ENCODE results near the gene PAXX. TPM values are rescaled to one million over a fixed set of nuclear protein-coding genes. Genes with fewer than 3 reads are reported as not detected.
"Not testable (repeated sequence)": the region's sequence is repeated elsewhere in the genome, so short reads cannot be mapped to it uniquely, and the experiment has no call there.

PAXX gene
- total and polyA plus RNA-seq, 2 experiments from 2014 or later, result 102 to 130 TPM

DNA sequence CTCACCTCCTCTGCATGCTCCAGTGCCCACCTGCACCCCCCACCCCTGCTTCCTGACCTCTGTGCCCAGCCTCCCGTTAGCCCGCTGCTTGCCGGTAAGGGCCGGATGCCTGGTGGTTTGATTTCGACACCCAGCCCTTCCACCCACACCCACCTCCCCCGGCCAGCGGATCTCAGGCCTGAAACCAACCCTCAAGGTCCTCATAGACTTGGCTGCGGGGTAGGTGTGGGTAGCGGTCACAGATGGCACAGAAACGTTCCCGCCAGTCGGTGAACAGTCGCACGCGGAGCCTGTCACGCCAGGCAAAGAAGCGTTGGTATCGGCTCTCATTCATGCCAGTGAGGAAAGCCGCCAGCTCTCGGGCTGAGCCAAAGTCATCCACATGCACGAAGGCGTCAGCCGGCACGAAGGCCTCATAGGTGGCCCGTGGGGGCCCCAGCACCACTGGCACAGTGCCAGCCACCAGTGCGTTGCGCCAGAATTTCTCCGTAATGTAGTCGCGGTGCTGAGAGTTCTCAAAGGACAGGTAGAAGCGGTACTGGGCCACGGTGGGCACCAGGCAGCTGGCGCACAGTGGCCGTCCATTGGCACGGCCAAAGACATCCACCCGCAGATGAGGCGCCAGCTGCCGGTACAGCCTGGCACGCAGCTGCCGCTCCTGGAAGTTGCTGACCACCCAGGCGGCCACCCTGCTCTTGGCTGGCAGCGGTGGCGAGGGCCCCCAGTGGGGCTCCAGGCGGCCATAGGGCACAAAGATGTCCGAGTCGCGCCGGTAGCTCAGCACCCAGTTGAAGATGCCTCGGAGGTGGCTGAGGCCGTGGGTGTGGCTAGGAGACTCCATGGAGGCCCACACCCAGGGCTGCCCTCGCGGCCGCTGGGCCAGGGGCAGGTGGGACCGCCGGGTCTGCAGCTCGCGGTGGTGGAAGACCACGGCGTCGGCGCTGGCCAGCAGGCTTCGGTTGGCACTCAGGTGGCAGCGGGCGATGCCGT lies 38.6 kb downstream of the PAXX start:
- DNase-seq (ENCODE audit: low read depth in 1 of 2, low spot score in 1 of 2), result peak in 1 of 2 donors; percentile 28
- TF ChIP-seq CTCF (IDR thresholded peaks at IDR 0.05; ENCODE audit: low read depth, low read length), result no peak
- H3K36me3 ChIP-seq, result no peaks in the 10 kb centered on the region
- H3K4me3 ChIP-seq, result no peak overlapping the region
- no peaks in the 10 kb centered on the region for H3K9me3 ChIP-seq (ENCODE audit: low read depth)
- peaks cover 5% of the 10 kb centered on the region for H3K4me1 ChIP-seq (ENCODE audit: low read depth)
- no peaks in the 10 kb centered on the region for H3K27me3 ChIP-seq
- no peak overlapping the region for H3K27ac ChIP-seq

DNA sequence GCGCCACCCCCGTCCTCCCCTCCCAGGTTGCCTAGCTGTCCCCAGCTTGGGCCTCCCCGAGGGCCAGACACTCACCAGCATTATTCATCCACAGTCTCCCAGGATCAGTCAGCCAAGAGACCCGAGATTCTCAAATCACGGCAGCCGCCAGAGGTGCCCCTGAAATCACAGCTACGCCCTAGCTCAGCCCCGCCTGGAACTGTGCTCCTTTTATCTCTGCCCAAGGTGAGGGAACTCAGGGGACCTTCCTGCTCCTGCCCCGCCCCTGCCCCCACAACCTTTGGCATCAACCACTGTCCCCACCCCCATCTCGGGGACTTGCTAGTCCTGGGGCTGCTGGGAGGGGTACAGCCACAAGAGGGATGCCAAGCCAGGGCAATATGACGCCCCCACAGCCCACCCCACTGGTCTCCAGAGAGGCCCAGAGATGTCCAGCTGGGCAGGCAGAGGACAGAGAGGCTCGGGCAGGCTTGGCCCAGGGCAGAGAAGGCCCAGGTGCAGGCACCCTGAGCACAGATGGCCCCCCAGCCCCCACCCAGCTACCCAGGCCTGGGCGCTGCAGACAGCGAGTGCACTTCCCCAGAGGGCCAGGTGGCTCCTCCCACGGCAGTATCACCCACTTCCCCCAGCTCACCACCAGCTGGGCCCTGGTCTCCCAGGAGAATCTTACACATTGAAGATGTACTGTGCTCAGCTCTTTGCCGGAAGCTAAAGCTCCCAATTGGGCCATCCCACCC lies 39.9 kb downstream of the PAXX start, which contains the start of gene FUT7:
FUT7 (minus strand) TSS at position 185 of the 737 bp plus-strand sequence; CDS start at position 88, 97 bp downstream.
- H3K27me3 ChIP-seq, result no peaks in the 10 kb centered on the region
- no peaks in the 10 kb centered on the region for H3K36me3 ChIP-seq
- no peak for TF ChIP-seq CTCF (IDR thresholded peaks at IDR 0.05; ENCODE audit: low read depth, low read length)
- no peak within 1 kb of the TSS for H3K4me3 ChIP-seq
- no peaks in the 10 kb centered on the region for H3K9me3 ChIP-seq (ENCODE audit: low read depth)
- no peak within 1 kb of the TSS for H3K27ac ChIP-seq
- no peak for DNase-seq (ENCODE audit: low read depth in 1 of 2, low spot score in 1 of 2)
- H3K4me1 ChIP-seq (ENCODE audit: low read depth), result peaks cover 5% of the 10 kb centered on the region

- Histone ChIP-seq H3K36me3 (no peaks in the 10 kb centered on the region), H3K9me3 (ENCODE audit: low read depth) (no peaks in the 10 kb centered on the region), H3K4me3 (no peak overlapping the region), H3K27me3 (no peaks in the 10 kb centered on the region), H3K27ac (no peak overlapping the region), H3K4me1 (ENCODE audit: low read depth) (no peaks in the 10 kb centered on the region)
- TF ChIP-seq CTCF (IDR thresholded peaks at IDR 0.05; ENCODE audit: low read depth, low read length), result no peak
- no peak for DNase-seq (ENCODE audit: low read depth in 1 of 2, low spot score in 1 of 2)
Measured at GRCh38 chr9:137032858-137033257, 40.6 kb downstream of the PAXX start.

DNA sequence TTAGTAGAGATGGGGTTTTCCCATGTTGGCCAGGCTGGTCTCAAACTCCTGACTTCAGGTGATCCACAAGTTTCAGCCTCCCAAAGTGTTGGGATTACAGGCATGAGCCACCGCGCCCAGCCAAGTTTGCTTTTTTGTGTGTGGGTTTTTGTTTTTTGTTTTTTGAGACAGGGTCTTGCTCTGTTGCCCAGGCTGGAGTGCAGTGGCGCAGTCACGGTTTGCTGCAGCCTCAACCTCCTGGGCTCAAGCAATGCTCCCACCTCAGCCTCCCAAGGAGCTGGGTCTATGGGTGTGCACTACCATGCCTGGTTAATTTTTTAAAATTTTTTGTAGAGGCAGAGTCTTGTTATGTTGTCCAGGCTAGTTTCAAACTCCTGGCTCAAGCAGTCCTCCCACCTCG lies 41.3 kb downstream of the PAXX start:
- DNase-seq (ENCODE audit: low read depth in 1 of 2, low spot score in 1 of 2); H3K36me3 ChIP-seq; H3K27me3 ChIP-seq: not testable (repeated sequence)

GRCh38 chr9:137034039-137034708 lies 42.0 kb downstream of the PAXX start:
- Histone ChIP-seq H3K4me1 (ENCODE audit: low read depth) (no peaks in the 10 kb centered on the region), H3K27ac (no peak overlapping the region), H3K36me3 (no peaks in the 10 kb centered on the region), H3K27me3 (no peaks in the 10 kb centered on the region), H3K9me3 (ENCODE audit: low read depth) (no peaks in the 10 kb centered on the region), H3K4me3 (no peak overlapping the region)
- DNase-seq (ENCODE audit: low read depth in 1 of 2, low spot score in 1 of 2), result no peak
- no peak for TF ChIP-seq CTCF (IDR thresholded peaks at IDR 0.05; ENCODE audit: low read depth, low read length)

More for the DNA sequence above, 41.3 kb downstream of the PAXX start:
- not testable (repeated sequence) for H3K4me1 ChIP-seq (ENCODE audit: low read depth); H3K9me3 ChIP-seq (ENCODE audit: low read depth); H3K4me3 ChIP-seq; H3K27ac ChIP-seq

All from cardiac muscle cell (in vitro differentiated cells and primary cell).